MCF 10A (cell line): ENCODE data around the gene FBN1. TPM values are rescaled to one million over a fixed set of nuclear protein-coding genes. Genes with fewer than 3 reads are reported as not detected.

ENCODE experiments used
- BruUV-seq: library from RNA; stranded (reverse); fragments of 400-500 nt; replicated peaks from 2 replicates; lab custom pipeline; 2021; lab: Mats Ljungman, UMichigan
- CTCF ChIA-PET: fragments of 300-600 bp; sonication (Branson Sonifier 250); formaldehyde crosslinking; extraction: SDS; loops from one replicate; lab custom pipeline; 2021; ENCODE audit warnings: antibody characterized with exemption, inconsistent platforms; lab: Yijun Ruan, JAX
- POLR2A ChIA-PET: fragments of 300-600, 350-650 bp; sonication (Branson Sonifier 250); formaldehyde crosslinking; extraction: SDS; loops from one replicate; lab custom pipeline; 2020; ENCODE audit warnings: antibody characterized with exemption, inconsistent platforms; lab: Yijun Ruan, JAX
- DNase-seq: peaks from one replicate; pipeline ENCODE4 v3.0.0-alpha.2; 2018; ENCODE audit not compliant: unreplicated experiment
- H3K27ac Mint-ChIP-seq: one replicate; pipeline ENCODE4 v1.8.0; 2022; ENCODE audit warnings: mild to moderate bottlenecking, low read depth, mixed read lengths; ENCODE audit not compliant: unreplicated experiment
- H3K27me3 Mint-ChIP-seq: one replicate; pipeline ENCODE4 v1.8.0; 2022; ENCODE audit warnings: mixed read lengths; ENCODE audit not compliant: insufficient read depth, unreplicated experiment
- H3K36me3 Mint-ChIP-seq: one replicate; pipeline ENCODE4 v1.8.0; 2022; ENCODE audit warnings: mild to moderate bottlenecking, moderate library complexity, mixed read lengths; ENCODE audit not compliant: insufficient read depth, unreplicated experiment
- H3K4me1 Mint-ChIP-seq: one replicate; pipeline ENCODE4 v1.8.0; 2022; ENCODE audit warnings: mixed read lengths; ENCODE audit not compliant: insufficient read depth, unreplicated experiment
- H3K4me3 Mint-ChIP-seq: one replicate; pipeline ENCODE4 v1.8.0; 2022; ENCODE audit warnings: mild to moderate bottlenecking, moderate library complexity, mixed read lengths; ENCODE audit not compliant: unreplicated experiment
- H3K9me3 Mint-ChIP-seq: one replicate; pipeline ENCODE4 v1.8.0; 2022; ENCODE audit warnings: mixed read lengths; ENCODE audit not compliant: unreplicated experiment
- intact Hi-C: fragments of 100-400 bp; cut with micrococcal nuclease; formaldehyde crosslinking; loops from 2 replicates; pipeline ENCODE4 v1.14.1; 2022
- total RNA-seq: library from RNA; stranded (reverse); gene quantifications from 2 replicates; pipeline ENCODE4 v1.2.3, GENCODE V29; 2022
- TF ChIP-seq, protein P1 (sequence below): fragments of 200-600 bp; IDR thresholded peaks from one replicate; pipeline ENCODE4 v1.8.0; 2022; ENCODE audit warnings: antibody characterized with exemption, mild to moderate bottlenecking; ENCODE audit not compliant: unreplicated experiment

Gene FBN1
- total RNA-seq, 1 experiment from 2014 or later: 14.3 TPM

GRCh38 chr15:48565560-48566482 lies 79.7 kb downstream of the FBN1 start:
- TF ChIP-seq, protein P1, sequence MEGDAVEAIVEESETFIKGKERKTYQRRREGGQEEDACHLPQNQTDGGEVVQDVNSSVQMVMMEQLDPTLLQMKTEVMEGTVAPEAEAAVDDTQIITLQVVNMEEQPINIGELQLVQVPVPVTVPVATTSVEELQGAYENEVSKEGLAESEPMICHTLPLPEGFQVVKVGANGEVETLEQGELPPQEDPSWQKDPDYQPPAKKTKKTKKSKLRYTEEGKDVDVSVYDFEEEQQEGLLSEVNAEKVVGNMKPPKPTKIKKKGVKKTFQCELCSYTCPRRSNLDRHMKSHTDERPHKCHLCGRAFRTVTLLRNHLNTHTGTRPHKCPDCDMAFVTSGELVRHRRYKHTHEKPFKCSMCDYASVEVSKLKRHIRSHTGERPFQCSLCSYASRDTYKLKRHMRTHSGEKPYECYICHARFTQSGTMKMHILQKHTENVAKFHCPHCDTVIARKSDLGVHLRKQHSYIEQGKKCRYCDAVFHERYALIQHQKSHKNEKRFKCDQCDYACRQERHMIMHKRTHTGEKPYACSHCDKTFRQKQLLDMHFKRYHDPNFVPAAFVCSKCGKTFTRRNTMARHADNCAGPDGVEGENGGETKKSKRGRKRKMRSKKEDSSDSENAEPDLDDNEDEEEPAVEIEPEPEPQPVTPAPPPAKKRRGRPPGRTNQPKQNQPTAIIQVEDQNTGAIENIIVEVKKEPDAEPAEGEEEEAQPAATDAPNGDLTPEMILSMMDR: no peak
- no TSS peak for BruUV-seq

GRCh38 chr15:48564690-48565089 lies 80.8 kb downstream of the FBN1 start:
- ChIA-PET POLR2A (interaction anchor here (0.9 to 2.3 kb wide), 9 partner anchors 23 to 482 kb away, joined by 3 to 18 read pairs (median 4); partner anchors contain the start of gene SECISBP2L), CTCF (interaction anchor here (0.6 to 1.2 kb wide), 3 partner anchors 11 to 205 kb away, joined by 3 to 6 read pairs (median 3); no protein-coding TSS in a partner anchor)
- no peaks in the 10 kb centered on the region for H3K9me3 Mint-ChIP-seq
- no peaks in the 10 kb centered on the region for H3K27me3 Mint-ChIP-seq
- H3K27ac Mint-ChIP-seq: peak overlapping the region; percentile 94
- intact Hi-C loops: no loop called here
- BruUV-seq: no TSS peak
- no peaks in the 10 kb centered on the region for H3K36me3 Mint-ChIP-seq
- no peak for DNase-seq
- TF ChIP-seq, protein P1: no peak
- H3K4me1 Mint-ChIP-seq: peaks cover 33% of the 10 kb centered on the region
- no peak overlapping the region for H3K4me3 Mint-ChIP-seq

More at GRCh38 chr15:48565560-48566482, 79.7 kb downstream of the FBN1 start:
- ChIA-PET POLR2A (interaction anchor here (0.6 to 2.3 kb wide), 18 partner anchors 10 to 1235 kb away, joined by 3 to 18 read pairs (median 4); partner anchors contain the start of gene SECISBP2L), CTCF (interaction anchor here (0.6 to 1.2 kb wide), 6 partner anchors 12 to 213 kb away, joined by 3 to 6 read pairs (median 3); no protein-coding TSS in a partner anchor)
- H3K4me3 Mint-ChIP-seq: peak overlapping the region; percentile 14
- H3K9me3 Mint-ChIP-seq: no peaks in the 10 kb centered on the region
- peaks cover 39% of the 10 kb centered on the region for H3K4me1 Mint-ChIP-seq
- intact Hi-C loops: loop anchor here (1.0 to 2.0 kb wide), 2 partner anchors 61 to 79 kb away; partner anchors contain the start of gene FBN1
- H3K36me3 Mint-ChIP-seq: no peaks in the 10 kb centered on the region
- peak; percentile 85 for DNase-seq
- peak overlapping the region; percentile 94 for H3K27ac Mint-ChIP-seq
- H3K27me3 Mint-ChIP-seq: no peaks in the 10 kb centered on the region

DNA sequence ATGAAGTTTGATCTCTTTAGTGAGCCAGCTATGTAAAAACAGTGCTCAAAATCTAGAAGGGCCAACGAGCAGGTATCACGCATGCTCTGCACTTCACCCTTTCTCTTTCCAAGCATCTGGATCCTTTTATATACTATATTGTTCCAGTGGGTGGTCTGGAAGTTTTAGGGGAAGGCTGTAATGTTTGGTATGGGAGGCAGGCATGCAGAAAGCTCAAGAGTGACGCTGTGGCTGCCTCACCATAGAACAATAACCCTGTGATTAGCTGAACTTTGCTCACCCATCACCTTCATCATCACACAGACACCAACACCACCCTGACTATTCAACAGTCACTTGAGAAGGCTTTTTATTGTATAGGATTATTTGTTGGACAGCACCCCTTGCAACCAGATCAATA lies 81.6 kb downstream of the FBN1 start:
- BruUV-seq: no TSS peak
- Mint-ChIP-seq H3K4me3 (no peak overlapping the region), H3K9me3 (no peaks in the 10 kb centered on the region), H3K27me3 (no peaks in the 10 kb centered on the region), H3K27ac (no peak overlapping the region), H3K4me1 (peaks cover 37% of the 10 kb centered on the region), H3K36me3 (no peaks in the 10 kb centered on the region)
- POLR2A ChIA-PET: interaction anchor here (1.0 kb wide), 1 partner anchor 12 kb away, joined by 3 read pairs; no protein-coding TSS in a partner anchor
- intact Hi-C loops: no loop called here
- TF ChIP-seq, protein P1: no peak
- DNase-seq: no peak
- CTCF ChIA-PET: interaction anchor here (0.5 kb wide), 1 partner anchor 1373 kb away, joined by 3 read pairs; no protein-coding TSS in a partner anchor
